Adipose tissue (tissue), 3 donors: Measurements from ENCODE around the gene TOR2A. TPM values are rescaled to one million over a fixed set of nuclear protein-coding genes. Genes with fewer than 3 reads are reported as not detected.

Source experiments
- H3K27ac ChIP-seq: one replicate; pipeline ENCODE4 v1.5.1; 2013; ENCODE audit warnings: low read depth, low read length
- WGBS, 3 donors: extraction: QIAGEN DNeasy Blood & Tissue Kit; methylation state at CpG; one replicate each; pipeline ENCODE4 v1.1.7; 2013; 5-methylcytosine and 5-hydroxymethylcytosine counted together
- polyA plus RNA-seq, 3 donors: library from polyadenylated mRNA; stranded (reverse); fragments of 200-250 nt; gene quantifications; one replicate each; pipeline ENCODE4 v1.2.3, GENCODE V29; 2013
- donor health status: healthy with polysubstance abuse.
- donor health status: Bipolar disorder and iron deficiency.
- donor health status: healthy.

Gene TOR2A
- polyA plus RNA-seq, 3 donors, result 9.6 to 12.8 (median 10.6) TPM

DNA sequence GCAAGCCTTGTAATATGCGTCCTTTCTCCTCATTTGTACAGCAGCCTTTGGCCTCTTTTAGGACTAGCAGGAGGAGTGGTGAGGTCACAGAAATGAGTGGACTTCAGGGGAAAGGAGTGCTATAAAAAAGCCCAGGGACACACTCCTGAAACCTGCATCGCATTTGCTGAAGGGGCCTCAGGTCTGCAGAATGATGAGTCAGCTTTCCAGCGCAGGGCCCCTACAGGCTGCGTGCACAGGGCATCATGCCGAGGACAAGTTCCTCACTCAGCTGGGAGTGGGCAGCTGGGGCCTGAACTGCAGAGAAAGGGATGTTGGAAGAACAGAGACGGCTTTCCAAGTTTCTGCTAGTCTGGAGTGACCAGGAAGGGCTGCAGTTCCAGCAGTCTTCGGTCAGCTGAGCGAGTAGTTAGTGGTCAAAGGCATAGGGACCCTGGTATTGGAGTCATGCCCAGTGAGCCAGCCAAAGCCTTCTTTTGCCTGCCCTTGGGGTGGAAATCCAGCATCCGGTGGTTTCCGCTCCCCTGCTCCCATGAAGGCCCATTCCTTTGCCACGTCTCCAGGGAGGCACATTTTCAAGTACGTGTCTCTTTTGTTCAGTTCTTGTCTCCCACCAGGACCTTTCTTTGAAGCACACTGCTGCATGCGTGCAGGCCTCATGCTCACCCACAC lies 45.6 kb downstream of the TOR2A start:
- 86 to 97% (median 88%) methylated on average over 13 of the region's 13 CpGs for WGBS, 3 donors
- no peak overlapping the region for H3K27ac ChIP-seq

DNA sequence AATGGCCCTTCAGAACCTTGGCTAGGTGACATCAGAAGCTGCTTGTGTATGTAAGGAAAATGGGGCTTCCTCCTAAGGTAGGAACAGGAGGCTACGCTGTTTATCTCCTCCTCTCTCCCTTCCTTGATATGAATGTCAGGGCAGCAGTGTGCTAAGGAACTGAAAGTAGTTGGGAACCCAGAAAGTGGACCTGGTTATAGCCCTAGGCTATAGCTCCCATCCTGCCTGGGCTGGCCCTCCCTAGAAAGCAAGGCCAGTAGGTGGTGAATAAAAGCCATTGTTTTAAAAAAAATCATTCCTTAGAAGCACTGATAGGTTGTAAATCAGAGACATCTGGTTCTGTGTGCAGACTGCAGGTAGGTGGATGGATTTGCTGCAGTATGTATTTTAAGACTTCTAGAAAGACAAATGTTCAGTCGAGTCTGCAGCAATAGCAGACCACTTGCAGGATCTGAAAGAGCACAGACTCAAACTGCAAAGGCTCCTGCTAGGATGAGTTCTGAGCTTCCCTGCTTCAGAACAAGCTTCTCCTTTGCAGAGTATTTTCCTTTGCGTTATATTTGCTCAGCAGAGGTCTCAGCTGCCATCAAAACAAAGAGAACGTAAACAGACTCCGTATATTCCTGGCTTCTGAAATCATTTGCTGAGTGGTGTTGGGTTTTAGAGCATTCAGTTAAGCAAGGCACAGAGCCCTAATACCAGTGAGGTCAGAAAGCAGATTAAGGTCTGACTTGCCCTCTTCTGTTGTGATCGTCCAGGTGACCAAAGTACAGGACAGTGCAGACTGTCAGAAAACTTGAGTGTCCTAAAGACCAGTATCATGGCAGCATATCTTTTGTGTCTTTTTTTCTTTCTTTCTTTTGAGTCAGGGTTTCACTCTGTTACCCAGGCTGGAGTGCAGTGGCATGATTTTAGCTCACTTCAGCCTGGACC lies 48.4 kb downstream of the TOR2A start:
- WGBS, 3 donors, result 69 to 84% (median 83%) methylated on average over 6 of the region's 6 CpGs
- no peak overlapping the region for H3K27ac ChIP-seq

DNA sequence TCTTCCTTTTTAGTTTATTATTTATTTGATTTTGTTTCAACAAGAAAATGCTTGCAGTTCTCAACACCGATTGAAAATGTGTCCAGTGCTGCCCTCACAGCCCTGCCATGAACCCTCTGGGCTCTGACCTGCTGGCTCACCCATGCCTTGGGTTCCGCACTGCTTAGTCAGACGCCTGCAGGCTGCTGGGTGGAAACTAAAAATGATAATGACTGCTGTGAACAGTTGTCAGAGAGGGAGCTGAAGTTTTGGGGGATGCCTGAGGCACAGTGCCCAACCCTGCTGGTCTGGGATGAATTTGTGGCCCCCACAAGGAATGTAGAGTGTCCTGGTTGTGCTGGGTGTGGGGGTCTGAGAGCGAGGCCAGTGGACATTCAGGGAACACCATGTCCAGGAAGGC lies 50.5 kb downstream of the TOR2A start:
- 88 to 94% (median 91%) methylated on average over 4 of the region's 4 CpGs for WGBS, 3 donors
- H3K27ac ChIP-seq, result no peak overlapping the region

DNA sequence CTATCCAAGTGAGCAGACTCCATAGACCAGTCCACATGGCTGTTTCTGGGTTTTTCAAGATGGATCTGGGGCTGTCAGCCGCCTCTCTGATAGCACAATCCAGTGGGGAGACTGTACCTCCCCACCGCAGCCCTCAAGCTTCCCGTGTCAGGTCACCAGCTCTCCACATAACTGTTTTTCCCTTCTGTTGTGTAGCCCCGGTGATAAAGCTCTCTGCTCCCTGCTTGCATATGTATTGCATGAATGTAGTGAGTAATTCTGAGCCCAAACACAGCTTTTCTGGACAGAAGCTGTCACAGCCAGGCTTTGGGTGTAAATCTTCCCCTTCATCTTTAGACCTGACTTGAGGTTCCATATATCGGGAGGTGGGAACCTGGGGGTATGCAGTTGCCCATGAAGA lies 51.4 kb downstream of the TOR2A start:
- H3K27ac ChIP-seq, result no peak overlapping the region
- 86 to 95% (median 90%) methylated on average over 5 of the region's 5 CpGs for WGBS, 3 donors

DNA sequence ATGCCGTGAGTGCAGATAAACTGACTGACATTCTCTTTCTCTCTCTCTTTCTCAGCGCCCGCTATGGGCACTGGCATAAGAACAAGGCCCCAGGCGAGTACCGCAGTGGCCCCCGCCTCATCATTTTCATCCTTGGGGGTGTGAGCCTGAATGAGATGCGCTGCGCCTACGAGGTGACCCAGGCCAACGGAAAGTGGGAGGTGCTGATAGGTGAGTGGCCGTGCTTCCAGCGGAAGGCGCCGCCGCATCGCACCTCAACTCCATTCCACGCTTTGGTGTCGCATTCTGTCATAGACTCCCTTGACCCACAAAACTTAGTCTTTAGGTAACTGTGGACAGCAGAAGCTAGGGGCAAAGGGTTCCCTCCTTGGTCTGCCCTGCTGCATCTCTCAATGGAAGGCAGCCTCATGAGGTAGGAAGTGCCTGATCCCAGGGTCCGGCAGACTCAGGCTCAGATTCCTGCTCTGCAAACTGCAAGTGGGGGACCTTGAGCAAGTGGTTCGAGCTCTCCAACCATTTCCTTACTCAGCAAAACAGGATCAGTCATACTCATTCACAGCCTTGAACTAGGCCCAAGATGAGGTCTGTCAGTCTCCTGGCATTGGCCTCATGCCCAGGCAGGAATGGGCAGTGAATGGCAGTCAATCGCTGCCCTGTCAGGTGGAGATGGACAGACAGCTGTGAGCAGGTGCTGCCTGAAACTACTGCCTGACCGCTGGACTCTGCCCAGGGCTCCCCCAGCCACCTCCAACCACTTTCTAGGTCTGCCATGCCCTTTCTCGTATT lies 52.5 kb downstream of the TOR2A start:
- no peak overlapping the region for H3K27ac ChIP-seq
- 84 to 94% (median 93%) methylated on average over 23 of the region's 23 CpGs for WGBS, 3 donors

Other genes starting within 250 kb of the TOR2A start
- 10 to 100 TPM; 12.7 to 42.4 (median 34.1) TPM for gene STXBP1, start 123.0 kb downstream of the TOR2A start, polyA plus RNA-seq
- gene CFAP157, start 28.3 kb downstream of the TOR2A start, polyA plus RNA-seq, result under 1 TPM; 0.11 to 0.77 (median 0.41) TPM
- gene PTRH1, start 19.6 kb downstream of the TOR2A start, polyA plus RNA-seq, result 10 to 100 TPM; 12.1 to 55.6 (median 24.6) TPM
- gene TTC16, start 19.2 kb downstream of the TOR2A start, polyA plus RNA-seq, result under 1 TPM in 2 of 3 donors, not detected in 1; 0.05 to 0.06 TPM
- gene SH2D3C, start 43.4 kb upstream of the TOR2A start, polyA plus RNA-seq, result 10 to 100 TPM in 2 of 3 donors, 1 to 10 TPM in 1; 4.8 to 29.7 (median 23.3) TPM
- gene CDK9, start 50.7 kb upstream of the TOR2A start, polyA plus RNA-seq, result 10 to 100 TPM; 34.3 to 68.4 (median 52.1) TPM
- gene FPGS, start 67.6 kb upstream of the TOR2A start, polyA plus RNA-seq, result 100 to 1,000 TPM in 1 of 3 donors, 10 to 100 TPM in 2; 35.1 to 148 (median 52.1) TPM
- 100 to 1,000 TPM in 2 of 3 donors, 10 to 100 TPM in 1; 37.9 to 180 (median 107) TPM for gene ENG, start 119.4 kb upstream of the TOR2A start, polyA plus RNA-seq
- gene AK1, start 142.4 kb upstream of the TOR2A start, polyA plus RNA-seq, result 10 to 100 TPM; 20.9 to 85.4 (median 71.1) TPM
- 100 to 1,000 TPM in 2 of 3 donors, 10 to 100 TPM in 1; 41.1 to 142 (median 141) TPM for gene ST6GALNAC6, start 164.3 kb upstream of the TOR2A start, polyA plus RNA-seq
- gene ST6GALNAC4, start 181.7 kb upstream of the TOR2A start, polyA plus RNA-seq, result 10 to 100 TPM; 20.4 to 41.4 (median 25.9) TPM
- under 1 TPM; 0.22 to 0.74 (median 0.74) TPM for gene PIP5KL1, start 195.5 kb upstream of the TOR2A start, polyA plus RNA-seq
- 10 to 100 TPM; 26.9 to 40.5 (median 30.2) TPM for gene DPM2, start 202.6 kb upstream of the TOR2A start, polyA plus RNA-seq
- gene EEIG1, start 245.7 kb upstream of the TOR2A start, polyA plus RNA-seq, result 10 to 100 TPM; 11.2 to 18.6 (median 14.9) TPM